Activated B cell treated with CpG ODN at 0.5 μM for 24 hours (primary cell): ENCODE results near the gene CAMTA1. TPM values are rescaled to one million over a fixed set of nuclear protein-coding genes. Genes with fewer than 3 reads are reported as not detected.
"Not testable (repeated sequence)": the region's sequence is repeated elsewhere in the genome, so short reads cannot be mapped to it uniquely, and the experiment has no call there.

Source experiments
- ATAC-seq: fragments of 200-7000 bp; cut with Tn5 transposase; one replicate; pipeline ENCODE4 v1.10.0; 2021; ENCODE audit warnings: low read depth, mild to moderate bottlenecking, moderate library complexity
- CTCF ChIA-PET: fragments of 350-600 bp; sonication (Branson Sonifier 250); formaldehyde crosslinking; loops from one replicate; lab custom pipeline; 2021; ENCODE audit warnings: antibody characterized with exemption; lab: Charles Lee
- POLR2A ChIA-PET: fragments of 350-600 bp; sonication (Branson Sonifier 250); formaldehyde crosslinking; loops from one replicate; lab custom pipeline; 2021; ENCODE audit warnings: antibody characterized with exemption; lab: Charles Lee
- DNase-seq: peaks from one replicate; pipeline ENCODE4 v3.0.0; 2022
- H3K27ac Mint-ChIP-seq: one replicate; pipeline ENCODE4 v1.8.0; 2020; ENCODE audit warnings: mixed read lengths
- H3K27me3 Mint-ChIP-seq: one replicate; pipeline ENCODE4 v1.8.0; 2021; ENCODE audit warnings: mixed read lengths
- H3K36me3 Mint-ChIP-seq: one replicate; pipeline ENCODE4 v1.8.0; 2021; ENCODE audit warnings: low read depth, mixed read lengths
- H3K4me1 Mint-ChIP-seq: one replicate; pipeline ENCODE4 v1.8.0; 2021; ENCODE audit warnings: mixed read lengths
- H3K4me3 Mint-ChIP-seq: one replicate; pipeline ENCODE4 v1.8.0; 2020; ENCODE audit warnings: mild to moderate bottlenecking, mixed read lengths
- H3K9me3 Mint-ChIP-seq: one replicate; pipeline ENCODE4 v1.8.0; 2020; ENCODE audit warnings: mixed read lengths
- CTCF ChIP-seq: fragments of 200-600 bp; IDR thresholded peaks from one replicate; pipeline ENCODE4 v1.8.0; 2022; ENCODE audit warnings: antibody characterized with exemption, mild to moderate bottlenecking
- intact Hi-C: fragments of 100-400 bp; cut with micrococcal nuclease; formaldehyde crosslinking; loops from one replicate; pipeline ENCODE4 v1.15.1; 2024
- total RNA-seq: library from RNA; stranded (reverse); gene quantifications from 2 replicates; pipeline ENCODE4 v1.2.3, GENCODE V29; 2022

The CAMTA1 gene
- total RNA-seq, 1 donor from 2014 or later: 49.8 TPM

DNA sequence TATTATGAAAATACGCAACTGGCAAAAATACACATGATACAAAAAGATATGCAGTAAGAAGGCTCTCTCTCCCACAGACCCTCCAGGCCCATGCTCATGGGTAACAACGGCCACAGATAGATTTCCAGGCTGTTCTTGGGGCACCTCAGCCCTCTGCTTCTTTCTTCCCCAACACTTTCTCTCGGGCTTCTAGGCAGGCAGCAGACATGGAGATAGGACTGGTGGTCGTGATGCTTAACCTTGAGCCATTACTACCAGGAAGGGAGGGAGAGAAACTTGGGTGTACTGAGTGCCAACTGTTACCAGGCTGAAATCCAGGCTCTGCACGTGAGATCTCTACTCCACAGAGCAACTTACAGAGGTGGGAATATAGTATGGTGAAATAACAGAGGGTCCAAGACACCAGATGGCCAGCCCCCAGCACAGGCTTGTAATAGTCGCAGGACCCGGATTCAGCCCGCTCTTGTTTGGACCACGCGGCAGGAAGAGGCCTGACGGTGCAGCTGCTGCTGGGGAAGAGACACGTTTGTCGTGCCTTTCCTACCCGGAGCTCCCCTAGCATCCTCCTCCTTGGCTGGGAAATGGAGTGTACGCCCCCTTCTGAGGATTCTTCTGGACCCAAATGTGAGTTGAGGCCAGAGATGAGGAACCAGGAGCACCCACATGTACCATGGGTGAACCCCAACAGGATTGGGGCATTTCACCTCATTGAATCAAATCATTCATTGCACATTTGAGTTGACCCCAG, 544.8 kb downstream of the CAMTA1 start:
- no peak for DNase-seq
- Mint-ChIP-seq H3K36me3 (no peaks in the 10 kb centered on the region), H3K4me1 (no peaks in the 10 kb centered on the region), H3K27me3 (peaks cover 22% of the 10 kb centered on the region), H3K4me3 (no peak overlapping the region), H3K9me3 (peaks cover 15% of the 10 kb centered on the region), H3K27ac (no peak overlapping the region)
- no peak for TF ChIP-seq CTCF
- no peak for ATAC-seq
- intact Hi-C loops: no loop called here
- ChIA-PET CTCF (no interaction called here), POLR2A (interaction anchor here (0.7 kb wide), 1 partner anchor 1162 kb away, joined by 3 read pairs; no protein-coding TSS in a partner anchor)

GRCh38 chr1:7330726-7331125, 545.5 kb downstream of the CAMTA1 start:
- H3K9me3 Mint-ChIP-seq: peaks cover 15% of the 10 kb centered on the region
- intact Hi-C loops, DNase-seq, H3K4me3 Mint-ChIP-seq, H3K27ac Mint-ChIP-seq, H3K36me3 Mint-ChIP-seq, CTCF ChIA-PET, H3K4me1 Mint-ChIP-seq, ATAC-seq: not testable (repeated sequence)
- POLR2A ChIA-PET: interaction anchor here (0.7 kb wide), 1 partner anchor 1162 kb away, joined by 3 read pairs; no protein-coding TSS in a partner anchor
- peaks cover 17% of the 10 kb centered on the region for H3K27me3 Mint-ChIP-seq

GRCh38 chr1:7331926-7332535, 546.8 kb downstream of the CAMTA1 start:
- intact Hi-C loops: no loop called here
- no peak overlapping the region for H3K4me3 Mint-ChIP-seq
- H3K36me3 Mint-ChIP-seq: no peaks in the 10 kb centered on the region
- no peaks in the 10 kb centered on the region for H3K4me1 Mint-ChIP-seq
- no peak for TF ChIP-seq CTCF
- no peak for ATAC-seq
- H3K27me3 Mint-ChIP-seq: peaks cover 17% of the 10 kb centered on the region
- POLR2A ChIA-PET: no interaction called here
- no peak for DNase-seq
- H3K27ac Mint-ChIP-seq: no peak overlapping the region
- CTCF ChIA-PET: no interaction called here
- H3K9me3 Mint-ChIP-seq: peaks cover 12% of the 10 kb centered on the region

DNA sequence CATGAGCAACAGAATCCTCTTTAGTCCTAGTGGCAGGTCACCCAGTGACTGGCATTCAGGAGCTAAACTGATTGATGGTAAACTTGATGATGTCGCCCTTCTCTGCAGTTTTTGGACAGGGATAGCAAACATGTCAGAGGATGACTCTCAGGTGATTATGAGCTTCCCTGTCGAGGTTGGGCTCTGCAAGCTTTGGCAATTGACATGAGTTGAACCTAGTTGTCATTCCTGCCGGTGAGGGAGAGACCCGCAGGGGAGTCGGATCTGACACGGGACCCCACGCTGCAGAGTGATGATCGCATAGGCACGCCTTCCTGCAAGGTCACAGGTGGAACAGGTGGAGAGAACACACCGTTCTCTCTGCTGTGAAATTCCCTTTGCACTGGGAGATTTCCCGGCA, 547.8 kb downstream of the CAMTA1 start:
- DNase-seq (no peak), ATAC-seq (no peak)
- Mint-ChIP-seq H3K36me3 (no peaks in the 10 kb centered on the region), H3K4me1 (no peaks in the 10 kb centered on the region), H3K27ac (no peak overlapping the region), H3K27me3 (peaks cover 17% of the 10 kb centered on the region), H3K4me3 (no peak overlapping the region), H3K9me3 (peaks cover 2% of the 10 kb centered on the region)
- ChIA-PET POLR2A (no interaction called here), CTCF (no interaction called here)
- intact Hi-C loops: no loop called here
- TF ChIP-seq CTCF: no peak

- TF ChIP-seq CTCF: no peak
- CTCF ChIA-PET: no interaction called here
- no peak overlapping the region for H3K4me3 Mint-ChIP-seq
- DNase-seq (no peak), ATAC-seq (no peak)
- POLR2A ChIA-PET: no interaction called here
- intact Hi-C loops: no loop called here
- H3K27ac Mint-ChIP-seq: no peak overlapping the region
- no peaks in the 10 kb centered on the region for H3K9me3 Mint-ChIP-seq
- H3K36me3 Mint-ChIP-seq: no peaks in the 10 kb centered on the region
- peaks cover 17% of the 10 kb centered on the region for H3K27me3 Mint-ChIP-seq
- no peaks in the 10 kb centered on the region for H3K4me1 Mint-ChIP-seq
Observed at GRCh38 chr1:7333620-7334019, 548.4 kb downstream of the CAMTA1 start.
